Left colon (tissue), 2 donors: ENCODE results near the gene SPATS2. TPM values are rescaled to one million over a fixed set of nuclear protein-coding genes. Genes with fewer than 3 reads are reported as not detected.
A peak's percentile ranks its signal among the peaks of the same experiment; 100 is the strongest.

Experiments used
- ATAC-seq: fragments of 200-7000 bp; cut with Tn5 transposase; one replicate; pipeline ENCODE4 v1.9.1; 2020; ENCODE audit warnings: mild to moderate bottlenecking, moderate library complexity
- DNase-seq, 2 donors: peaks; one replicate each; pipeline ENCODE4 v3.0.0-alpha.2; 2020
- intact Hi-C, 2 donors: fragments of 100-400 bp; cut with DNase I in 1 of 2; cut with micrococcal nuclease in 1 of 2; formaldehyde crosslinking; loops; one replicate each; pipeline versions ENCODE4 v1.11.2 to v1.14.0; 2022; cut with DNase I, micrococcal nuclease
- total RNA-seq, 2 donors: library from RNA; stranded (reverse); fragmentation: NEBNext Ultra II Directional; extraction: Animal tissue kit (Norgen Biotek cat#: 25700); gene quantifications; one replicate each; pipeline ENCODE4 v1.2.1, GENCODE V29; 2021
- donor health status: DM: no; HTN: no; CAD: no.
- donor health status: DM: yes; HTN: yes; CAD: no.

SPATS2 gene
- total RNA-seq, 2 donors from 2014 or later: 15.5 to 18.9 TPM

GRCh38 chr12:49567611-49568441 lies 200.6 kb downstream of the SPATS2 start, which contains the start of gene MCRS1:
Gene MCRS1, minus strand, starts transcription at chr12:49568142. Its CDS starts 1,411 bp downstream, at chr12:49566731.
- ATAC-seq (peak; percentile 96), DNase-seq (peak; percentile 93 to 95)
- intact Hi-C loops: loop anchor here in 1 of 2 donors (5.0 kb wide), 1 partner anchor 124 kb away; no protein-coding TSS in a partner anchor

- intact Hi-C loops: loop anchor here in 1 of 2 donors (5.0 kb wide), 1 partner anchor 124 kb away; no protein-coding TSS in a partner anchor
- peak; percentile 36 for ATAC-seq
- no peak for DNase-seq
These were observed 201.3 kb downstream of the SPATS2 start for GRCh38 chr12:49568442-49569162.

Other genes starting within 250 kb of the SPATS2 start
- 100 to 1,000 TPM; 298 to 454 TPM for gene TUBA1B, start 236.1 kb upstream of the SPATS2 start, total RNA-seq
- 10 to 100 TPM; 12.8 to 57.7 TPM for gene TUBA1A, start 178.4 kb upstream of the SPATS2 start, total RNA-seq
- gene TUBA1C, start 102.4 kb upstream of the SPATS2 start, total RNA-seq: 100 to 1,000 TPM; 260 to 267 TPM
- 10 to 100 TPM in 1 of 2 donors, 1 to 10 TPM in 1; 5.5 to 14.3 TPM for gene PRPH, start 72.3 kb upstream of the SPATS2 start, total RNA-seq
- 10 to 100 TPM in 1 of 2 donors, 1 to 10 TPM in 1; 4.9 to 12.4 TPM for gene TROAP, start 44.2 kb upstream of the SPATS2 start, total RNA-seq
- not detected for gene C1QL4, start 30.3 kb upstream of the SPATS2 start, total RNA-seq
- gene DNAJC22, start 20.6 kb upstream of the SPATS2 start, total RNA-seq: 10 to 100 TPM; 40.2 to 45.6 TPM
- under 1 TPM in 1 of 2 donors, not detected in 1; 0.14 TPM for gene KCNH3, start 171.6 kb downstream of the SPATS2 start, total RNA-seq
- gene MCRS1, start 200.7 kb downstream of the SPATS2 start, total RNA-seq: 10 to 100 TPM; 62.3 to 66.1 TPM
- gene FAM186B, start 238.2 kb downstream of the SPATS2 start, total RNA-seq: under 1 TPM; 0.25 to 0.31 TPM